Skeletal muscle cell (primary cell): ENCODE results near the gene KLHL22.
"Not testable (repeated sequence)": the region's sequence is repeated elsewhere in the genome, so short reads cannot be mapped to it uniquely, and the experiment has no call there.

Source experiments
- DNase-seq: peaks from one replicate; pipeline ENCODE4 v3.0.0-alpha.2; 2010; ENCODE audit warnings: low read depth
- H3K4me3 ChIP-seq: 2 replicates; pipeline ENCODE4 v1.5.1; 2011; ENCODE audit warnings: low read depth, mild to moderate bottlenecking, control low read depth, low read length, moderate library complexity

The KLHL22 gene

GRCh38 chr22:20507253-20508066, 11.9 kb upstream of the KLHL22 start, which contains the start of gene MED15:
MED15 (plus strand) TSS chr22:20507610; CDS start chr22:20507679, 69 bp downstream.
- H3K4me3 ChIP-seq: peak within 1 kb of the TSS; percentile 69
- peak; percentile 60 for DNase-seq

GRCh38 chr22:20506543-20507252, 11.1 kb upstream of the KLHL22 start:
- no peak for DNase-seq
- H3K4me3 ChIP-seq: peak overlapping the region; percentile 69

- DNase-seq, H3K4me3 ChIP-seq: not testable (repeated sequence)
Measured at GRCh38 chr22:20504293-20504922, 8.8 kb upstream of the KLHL22 start.

- H3K4me3 ChIP-seq: no peak overlapping the region
- no peak for DNase-seq
Measured at GRCh38 chr22:20503816-20504215, 8.2 kb upstream of the KLHL22 start.

GRCh38 chr22:20499769-20500168, 4.2 kb upstream of the KLHL22 start:
- no peak for DNase-seq
- no peak overlapping the region for H3K4me3 ChIP-seq

GRCh38 chr22:20498913-20499312, 3.3 kb upstream of the KLHL22 start:
- DNase-seq: no peak
- H3K4me3 ChIP-seq: no peak overlapping the region

- no peak for DNase-seq
- no peak overlapping the region for H3K4me3 ChIP-seq
Measured at GRCh38 chr22:20497426-20497825, 1.8 kb upstream of the KLHL22 start.

GRCh38 chr22:20495861-20496681, 476 bp upstream of the KLHL22 start:
- DNase-seq: peak; percentile 61
- peak overlapping the region; percentile 71 for H3K4me3 ChIP-seq

GRCh38 chr22:20491346-20491745, 4.2 kb downstream of the KLHL22 start:
- no peak overlapping the region for H3K4me3 ChIP-seq
- no peak for DNase-seq

- no peak overlapping the region for H3K4me3 ChIP-seq
- DNase-seq: no peak
Measured at GRCh38 chr22:20490941-20491307, 4.7 kb downstream of the KLHL22 start.

GRCh38 chr22:20490183-20490940, 5.2 kb downstream of the KLHL22 start:
- H3K4me3 ChIP-seq: no peak overlapping the region

GRCh38 chr22:20488946-20489345, 6.6 kb downstream of the KLHL22 start:
- no peak overlapping the region for H3K4me3 ChIP-seq
- DNase-seq: no peak

More at GRCh38 chr22:20490183-20490940, 5.2 kb downstream of the KLHL22 start:
- no peak for DNase-seq

- no peak overlapping the region for H3K4me3 ChIP-seq
- no peak for DNase-seq
Measured at GRCh38 chr22:20487715-20488114, 7.9 kb downstream of the KLHL22 start.

- H3K4me3 ChIP-seq: no peak overlapping the region
- DNase-seq: no peak
Measured at GRCh38 chr22:20486229-20486628, 9.4 kb downstream of the KLHL22 start.

- DNase-seq: no peak
- H3K4me3 ChIP-seq: no peak overlapping the region
Measured at GRCh38 chr22:20484948-20485683, 10.5 kb downstream of the KLHL22 start.

GRCh38 chr22:20483771-20484170, 11.8 kb downstream of the KLHL22 start:
- no peak overlapping the region for H3K4me3 ChIP-seq
- no peak for DNase-seq

GRCh38 chr22:20483143-20483506, 12.5 kb downstream of the KLHL22 start:
- DNase-seq: not testable (repeated sequence)

GRCh38 chr22:20479612-20480196, 15.9 kb downstream of the KLHL22 start:
- no peak for DNase-seq
- H3K4me3 ChIP-seq: no peak overlapping the region

More at GRCh38 chr22:20483143-20483506, 12.5 kb downstream of the KLHL22 start:
- not testable (repeated sequence) for H3K4me3 ChIP-seq
